NCI-H526 treated with DMSO at 0.1 percent for 48 hours (cell line): ENCODE results near the gene HBP1.
"Not testable (repeated sequence)": the region's sequence is repeated elsewhere in the genome, so short reads cannot be mapped to it uniquely, and the experiment has no call there.

ENCODE experiments used
- DNase-seq: peaks from one replicate; lab custom pipeline; 2025; lab: John Stamatoyannopoulos, UW

Gene HBP1

DNA sequence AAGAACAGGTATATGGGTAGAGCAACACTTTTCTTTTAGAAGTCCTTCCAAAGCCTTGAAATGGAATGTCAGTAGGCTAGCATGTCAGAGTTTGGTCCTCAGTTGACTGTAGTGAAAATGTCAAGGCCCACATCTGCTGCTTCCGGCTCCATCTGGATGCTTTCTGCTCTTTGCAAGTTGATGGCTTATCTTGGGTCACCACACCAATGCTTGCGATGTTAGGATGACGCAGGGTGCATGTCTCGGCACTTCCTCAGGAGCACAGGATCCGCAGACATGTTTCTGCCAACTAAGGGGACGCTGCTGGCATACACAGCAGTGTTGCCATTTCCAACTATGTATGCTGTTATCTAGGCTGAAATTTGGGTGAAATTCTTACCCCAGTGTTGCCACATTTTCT is 14.0 kb upstream of the HBP1 start:
- no peak for DNase-seq

DNA sequence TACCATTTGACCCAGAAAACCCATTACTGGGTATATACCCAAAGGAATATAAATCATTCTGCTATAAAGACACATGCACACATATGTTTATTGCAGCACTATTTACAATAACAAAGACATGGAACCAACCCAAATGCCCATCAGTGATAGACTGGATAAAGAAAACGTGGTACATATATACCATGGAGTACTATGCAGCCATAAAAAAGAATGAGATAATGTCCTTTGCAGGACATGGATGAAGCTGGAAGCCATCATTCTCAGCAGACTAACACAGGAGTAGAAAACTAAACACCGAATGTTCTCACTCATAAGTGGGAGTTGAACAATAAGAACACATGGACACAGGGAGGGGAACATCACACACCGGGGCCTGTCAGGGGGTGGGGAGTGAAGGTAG is 13.1 kb upstream of the HBP1 start:
- DNase-seq: not testable (repeated sequence)

DNA sequence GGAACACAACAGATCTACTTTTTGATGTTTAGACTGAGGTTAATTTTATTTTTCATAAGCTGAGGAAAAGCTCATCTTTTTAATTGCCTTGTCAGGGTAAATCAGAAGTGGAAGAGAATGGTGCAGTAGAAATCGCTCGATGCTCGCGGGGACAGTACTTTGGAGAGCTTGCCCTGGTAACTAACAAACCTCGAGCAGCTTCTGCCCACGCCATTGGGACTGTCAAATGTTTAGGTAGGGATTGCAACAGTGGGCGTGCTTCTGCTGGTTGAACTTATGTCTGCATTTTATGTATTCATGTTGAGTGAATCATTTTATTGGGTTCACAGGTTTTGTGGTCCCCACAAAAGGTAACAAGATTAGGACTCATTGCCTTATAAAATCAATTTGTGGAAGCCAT is 11.7 kb upstream of the HBP1 start:
- no peak for DNase-seq

DNA sequence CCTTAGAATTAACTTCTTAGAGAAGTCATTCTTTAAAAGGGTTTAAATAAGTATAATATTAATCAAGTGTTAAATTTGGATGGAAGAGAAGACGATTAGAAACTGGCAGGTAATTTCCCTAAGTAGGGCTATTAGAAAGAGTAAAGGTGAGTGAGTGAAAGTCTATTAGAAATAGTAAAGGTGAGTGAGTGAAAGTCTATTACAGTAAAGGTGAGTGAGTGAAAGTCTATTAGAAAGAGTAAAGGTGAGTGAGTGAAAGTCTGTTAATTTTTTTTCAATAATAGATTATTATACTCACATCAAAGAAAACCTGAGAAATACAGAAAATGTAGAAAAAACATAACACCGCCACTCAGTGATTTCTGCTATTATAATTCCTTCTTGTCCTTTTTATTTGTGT is 10.8 kb upstream of the HBP1 start:
- no peak for DNase-seq

DNA sequence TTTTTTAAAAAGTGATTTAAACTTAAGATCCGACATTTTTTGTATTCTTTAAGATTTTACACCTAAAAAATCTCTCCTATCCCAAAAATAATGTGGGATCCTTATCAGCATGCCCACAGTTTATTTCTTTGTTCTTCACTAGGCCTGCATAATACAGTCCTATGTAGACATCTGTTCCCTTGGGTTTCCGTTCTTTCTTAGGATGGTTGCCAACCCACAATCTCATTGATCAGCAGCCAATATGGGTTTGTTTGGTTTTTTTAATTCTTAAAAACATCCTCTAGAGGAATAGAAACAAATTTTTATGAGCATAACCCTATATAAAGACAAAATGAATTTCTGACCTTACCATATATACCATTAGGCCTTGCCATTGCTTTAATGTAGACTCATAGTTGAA is 8.4 kb upstream of the HBP1 start:
- DNase-seq: no peak

DNA sequence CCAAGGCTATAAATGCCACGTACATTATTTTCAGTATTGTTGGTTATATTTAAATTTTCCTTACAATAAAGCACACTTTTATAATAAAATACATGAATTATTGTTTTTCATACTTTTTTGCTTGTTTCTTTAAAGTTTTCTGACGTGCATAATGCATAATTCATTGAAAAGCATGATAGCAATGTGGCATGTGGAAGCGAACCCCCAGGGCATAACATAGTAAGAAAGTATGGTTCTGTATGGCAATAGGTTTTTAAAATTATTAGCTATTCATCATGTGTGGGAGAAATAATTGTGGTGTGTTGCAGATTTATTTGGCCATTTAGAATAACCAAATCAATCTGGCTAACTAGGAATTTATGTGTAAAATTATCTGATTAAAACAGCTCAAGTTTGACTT is 7.4 kb upstream of the HBP1 start:
- DNase-seq: no peak

DNA sequence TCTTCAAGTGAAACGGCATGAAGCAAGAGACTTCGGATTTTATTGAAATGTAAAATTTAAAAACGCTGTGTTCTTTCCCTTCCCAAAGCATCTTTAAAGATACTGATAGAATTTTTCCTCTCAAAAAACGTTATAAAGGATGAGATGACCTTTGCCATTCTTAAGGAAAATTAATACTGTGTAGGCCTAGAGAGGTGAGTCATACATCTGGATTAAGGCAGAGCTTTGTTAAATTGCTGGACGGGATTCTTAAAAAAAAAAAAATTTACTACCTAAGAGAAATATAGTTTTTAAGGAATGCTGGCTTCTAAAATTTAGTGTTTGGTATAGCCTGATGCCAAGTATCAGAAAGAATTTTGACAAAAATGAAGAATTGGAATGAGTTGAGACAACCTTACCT is 6.3 kb upstream of the HBP1 start:
- no peak for DNase-seq

DNA sequence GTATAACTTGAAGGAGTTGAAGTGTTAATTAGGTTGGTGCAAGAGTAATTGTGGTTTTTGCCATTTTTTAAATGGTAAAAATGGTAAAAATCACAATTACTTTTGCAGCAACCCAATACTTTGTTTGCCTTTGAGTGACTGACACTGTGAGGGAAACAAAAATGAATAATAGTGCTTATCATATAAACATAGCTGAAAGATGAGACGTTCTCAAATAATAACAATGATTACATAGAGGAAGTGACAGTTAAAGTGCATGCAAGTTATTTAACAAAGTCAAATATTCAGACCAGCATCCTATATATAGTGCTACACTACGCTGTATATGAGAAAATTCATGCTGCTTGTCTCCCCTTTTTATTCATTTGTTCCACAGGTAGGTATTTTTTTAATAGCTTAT is 4.7 kb upstream of the HBP1 start:
- no peak for DNase-seq

DNA sequence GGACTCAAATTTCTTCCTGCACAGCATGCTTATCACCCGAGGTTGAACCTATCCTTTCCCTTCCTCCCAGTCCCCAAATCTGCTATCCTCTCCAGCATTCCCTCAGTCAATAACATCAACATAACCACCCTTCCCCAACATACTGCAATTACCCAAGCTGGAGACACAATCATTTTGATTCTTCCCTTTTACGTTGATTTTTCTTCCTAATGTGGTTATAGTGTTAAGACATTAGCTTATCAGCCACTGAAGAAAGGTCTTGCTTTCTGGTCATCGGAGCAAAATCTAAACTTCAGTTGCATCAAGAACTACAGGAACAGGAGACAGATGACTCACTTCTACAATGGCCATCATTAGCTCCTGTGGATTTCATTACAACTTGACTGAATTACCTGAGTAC is 3.5 kb upstream of the HBP1 start:
- DNase-seq: no peak

DNA sequence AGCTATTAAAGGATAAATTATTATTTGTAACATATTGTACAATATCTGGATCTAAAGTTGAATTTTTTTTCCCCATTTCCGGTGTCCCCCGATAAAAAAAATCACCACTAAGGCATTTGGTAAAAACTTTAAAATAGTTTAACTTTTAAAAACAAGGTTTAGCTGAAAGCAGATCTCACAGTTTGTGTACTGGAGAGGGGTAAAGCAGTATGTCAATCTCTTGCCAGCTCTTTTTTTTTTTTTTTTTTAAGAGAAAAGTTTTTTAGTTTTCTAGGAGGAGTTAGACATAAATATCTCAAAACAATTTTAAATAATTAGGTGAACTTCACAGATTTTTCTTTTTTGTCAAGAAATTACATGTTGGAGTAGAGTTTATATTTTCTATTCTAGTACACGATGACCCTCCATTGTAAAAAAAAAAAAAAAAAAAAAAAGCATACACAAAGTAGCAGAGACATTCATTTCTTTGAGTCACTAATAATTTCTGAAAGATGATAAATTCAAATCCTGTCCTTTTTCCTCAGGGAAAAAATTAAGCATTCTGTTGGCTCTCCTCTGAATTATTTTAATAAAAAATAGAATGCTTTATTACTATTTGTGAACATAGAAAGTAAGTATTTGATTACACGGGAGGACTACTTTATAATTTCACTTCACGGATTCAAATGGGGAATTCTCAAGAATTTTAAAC is 1.9 kb upstream of the HBP1 start:
- no peak for DNase-seq

DNA sequence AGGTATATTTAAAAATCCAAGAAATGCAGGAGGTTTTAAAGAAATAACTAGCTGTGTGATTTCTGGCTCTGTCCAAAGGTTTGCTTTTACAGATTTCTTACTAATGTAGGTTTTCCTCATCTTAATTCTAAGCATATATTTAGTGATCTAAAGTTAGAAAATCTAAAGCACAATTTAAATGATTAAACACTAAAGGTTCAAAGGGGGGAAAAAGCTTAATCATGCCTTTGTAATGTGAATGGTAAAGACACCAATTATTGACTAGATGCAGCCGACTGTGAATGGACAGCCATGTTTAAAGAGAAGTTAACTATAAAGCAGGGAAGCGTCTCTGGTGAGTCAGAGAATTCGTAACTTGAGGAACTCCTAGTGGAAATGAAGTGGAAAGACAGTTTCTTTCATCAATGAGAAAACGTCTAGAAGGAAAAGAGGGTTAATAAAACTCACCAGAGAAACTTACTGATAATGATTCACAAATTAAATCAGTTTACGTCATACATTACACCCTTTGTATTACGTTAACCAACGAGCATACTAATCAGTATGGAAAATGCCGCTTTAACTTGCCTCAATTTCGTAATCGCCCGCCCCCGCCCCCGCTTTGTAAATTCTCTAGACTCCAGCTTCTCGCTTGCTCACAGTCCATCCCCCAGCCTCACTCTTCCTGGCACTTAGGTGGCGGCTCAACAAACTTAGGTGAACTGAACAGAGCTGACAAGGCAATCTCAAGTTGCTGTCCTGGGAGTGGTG is 1.1 kb upstream of the HBP1 start:
- DNase-seq: peak; percentile 51

DNA sequence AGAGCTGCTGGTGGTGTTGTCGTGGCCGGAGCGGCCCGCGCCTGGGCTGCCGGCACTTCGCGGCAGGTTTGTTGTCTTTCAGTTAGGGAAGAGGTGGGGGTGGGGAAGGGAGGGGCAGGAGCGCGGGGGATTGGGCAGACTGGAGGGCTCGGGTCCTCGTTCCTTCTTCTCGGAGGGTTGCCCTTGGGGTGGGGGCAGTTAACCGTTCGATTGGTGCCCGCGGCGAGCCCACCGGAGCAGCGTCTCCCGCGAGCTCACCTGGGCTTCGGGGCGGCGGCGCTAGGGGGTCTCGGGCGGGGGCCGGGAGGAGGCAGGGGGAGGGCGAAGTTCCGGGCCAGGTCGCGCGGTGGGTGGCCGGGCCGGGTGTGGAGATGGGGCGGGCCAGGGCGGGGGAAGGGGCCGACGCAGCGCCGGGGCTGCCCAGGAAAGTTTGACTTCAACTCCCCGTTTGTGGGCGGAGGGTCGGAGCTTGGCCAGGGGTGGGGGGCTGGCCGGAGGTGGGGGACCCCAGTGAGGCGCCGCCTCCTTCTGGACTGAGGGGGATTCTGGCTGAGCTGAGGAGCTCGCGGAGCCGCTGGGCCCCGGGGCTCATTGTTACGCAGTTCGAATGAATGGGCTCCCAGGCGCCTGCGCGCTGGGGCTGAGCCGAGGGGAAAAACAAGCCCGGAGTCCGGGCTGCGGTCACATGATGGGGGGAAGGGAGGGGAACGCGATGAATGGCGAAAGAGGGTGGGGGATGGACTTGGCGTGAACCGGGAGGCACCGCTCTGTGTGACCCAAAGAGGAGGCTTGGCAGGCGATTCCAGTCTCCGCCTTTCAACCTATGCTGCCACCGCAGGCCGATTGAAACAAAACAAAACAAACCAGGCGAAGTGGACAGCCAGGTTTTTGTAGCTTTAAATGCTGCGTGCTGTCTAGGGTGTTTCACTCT is 582 bp downstream of the HBP1 start:
- DNase-seq: peak; percentile 95

DNA sequence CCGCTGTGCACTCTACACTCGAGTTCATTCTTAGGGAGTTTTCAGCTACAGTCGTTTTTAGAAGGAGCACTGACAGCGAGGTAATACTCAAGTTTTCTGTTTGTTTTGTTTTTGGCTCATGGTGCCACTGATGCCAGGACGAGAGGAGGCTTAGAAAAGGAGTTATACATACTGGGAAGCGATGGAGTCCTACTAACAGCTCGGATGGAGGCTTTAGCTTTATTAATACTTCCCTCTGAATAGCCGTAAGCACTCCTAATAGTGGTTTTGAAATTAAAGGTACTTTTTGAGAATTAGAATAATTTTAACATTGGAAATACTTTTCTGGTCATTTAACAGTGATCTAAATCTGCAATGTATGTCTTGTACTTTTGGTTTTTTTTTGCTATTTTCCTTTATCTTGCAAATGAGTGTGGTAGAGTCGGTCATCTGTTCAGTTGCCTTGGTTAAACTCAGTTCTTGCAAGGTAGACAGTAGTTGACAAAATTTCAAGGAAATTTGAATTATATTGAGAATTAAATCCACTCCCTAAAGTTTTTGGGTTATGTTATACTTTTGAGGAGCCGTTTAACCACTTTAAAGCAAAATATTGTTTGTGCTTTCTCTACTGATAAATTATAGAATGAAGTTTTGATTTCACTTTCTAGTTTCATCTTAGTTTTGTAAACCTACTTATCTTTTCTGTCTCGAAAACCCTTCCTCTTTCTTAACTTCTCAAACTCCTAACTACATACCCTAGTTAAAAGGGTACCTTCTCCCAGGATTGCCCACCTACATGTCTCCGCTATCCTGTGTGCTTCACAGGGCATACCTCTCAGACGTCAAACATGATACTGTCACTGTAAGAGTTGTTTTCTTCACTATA is 1.5 kb downstream of the HBP1 start:
- DNase-seq: no peak

DNA sequence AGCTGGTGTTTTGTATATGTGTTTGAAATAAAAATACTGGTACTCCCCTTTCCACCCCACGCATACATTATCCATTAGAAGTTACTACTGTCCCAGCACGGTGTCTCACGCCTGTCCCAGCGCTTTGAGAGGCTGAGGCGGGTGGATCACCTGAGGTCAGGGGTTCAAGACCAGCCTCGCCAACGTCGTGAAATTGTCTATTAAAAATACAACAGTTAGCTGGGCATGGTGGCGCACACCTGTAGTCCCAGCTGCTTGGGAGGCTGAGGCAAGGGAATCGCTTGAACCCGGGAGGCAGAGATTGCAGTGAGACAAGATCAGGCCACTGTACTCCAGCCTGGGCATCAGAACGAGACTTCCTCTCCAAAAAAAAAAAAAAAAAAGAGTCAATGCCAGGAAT is 2.7 kb downstream of the HBP1 start:
- no peak for DNase-seq

DNA sequence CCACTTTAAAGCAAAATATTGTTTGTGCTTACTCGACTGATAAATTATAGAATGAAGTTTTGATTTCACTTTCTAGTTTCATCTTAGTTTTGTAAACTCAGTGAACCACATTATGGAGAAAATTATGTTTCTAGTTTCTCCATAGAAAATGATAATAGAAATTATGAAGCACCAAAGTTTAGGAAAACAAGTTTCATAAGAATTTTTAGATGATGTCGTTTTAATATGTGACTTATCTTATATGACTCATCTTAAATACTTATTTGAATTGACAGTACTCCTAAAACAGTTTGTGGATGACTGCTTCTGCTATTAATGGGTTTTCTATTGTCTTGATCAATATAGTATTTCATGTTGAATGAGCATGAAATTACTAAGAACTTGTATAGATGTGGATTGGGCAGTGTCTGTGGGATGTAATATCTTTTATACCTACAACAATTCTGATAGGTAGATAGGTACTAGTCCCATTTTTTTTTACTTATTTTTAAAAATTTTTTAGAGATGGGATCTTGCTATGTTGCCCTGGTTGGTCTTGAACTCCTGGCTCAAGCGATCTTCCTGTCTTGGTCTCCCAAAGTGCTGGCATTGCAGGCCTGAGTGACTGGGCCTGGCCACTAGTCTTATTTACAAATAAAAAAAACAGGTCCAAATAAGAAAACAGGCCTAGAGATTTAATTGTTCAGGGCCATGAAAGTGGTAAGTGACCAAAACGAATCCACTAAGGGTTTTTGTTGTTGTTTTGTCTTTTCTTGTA is 3.7 kb downstream of the HBP1 start:
- no peak for DNase-seq

DNA sequence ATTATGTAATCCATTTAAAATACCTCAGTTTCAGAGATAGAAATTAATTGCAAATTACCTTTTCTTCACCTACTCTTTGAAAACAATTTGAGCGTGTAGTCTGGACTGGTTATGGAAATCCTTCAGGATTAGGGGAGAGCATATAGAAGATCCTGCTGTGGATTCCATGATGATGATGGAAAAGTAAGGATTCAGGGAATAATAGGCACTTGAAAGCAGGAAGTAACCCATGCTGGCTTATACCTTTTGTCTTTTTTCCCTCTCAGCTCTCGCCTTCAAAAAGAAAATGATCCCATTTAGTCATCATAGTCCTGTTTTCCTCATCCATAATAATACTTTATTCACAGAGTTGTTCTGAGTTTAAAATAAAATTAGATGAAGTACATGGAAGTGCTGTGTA is 4.4 kb downstream of the HBP1 start:
- DNase-seq: no peak

DNA sequence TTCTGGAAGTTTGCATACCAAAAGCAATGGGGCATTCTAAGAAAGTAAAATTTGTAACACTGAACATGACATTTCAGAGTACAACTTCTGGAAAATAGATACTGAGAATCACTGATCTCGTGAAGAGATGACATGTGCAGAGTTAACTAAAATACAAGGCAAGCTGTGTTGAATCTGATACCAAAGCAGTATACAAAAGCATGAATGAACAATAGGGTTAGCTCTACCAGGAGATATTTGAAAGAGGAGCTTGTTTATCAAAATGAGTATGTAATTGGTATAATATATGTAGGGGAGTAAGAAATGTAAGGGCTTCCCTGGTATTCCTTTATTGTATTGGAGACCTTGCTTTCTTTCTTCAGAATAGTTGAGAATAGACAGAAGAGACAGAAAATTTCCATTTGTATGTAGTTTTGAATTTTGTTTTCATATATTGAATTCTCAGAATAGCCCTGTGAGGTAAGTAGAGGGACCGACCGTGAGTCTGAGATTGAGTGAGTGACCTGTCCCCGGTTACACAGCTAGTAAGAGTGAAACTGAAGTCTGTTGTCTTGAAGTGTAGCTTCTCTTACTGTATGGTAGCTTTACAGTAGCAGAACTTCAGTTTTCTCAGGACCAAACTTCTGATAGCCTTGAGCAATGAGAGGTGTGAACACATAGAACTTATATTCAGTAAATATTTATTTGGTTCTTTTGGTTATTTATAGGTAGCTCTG is 5.0 kb downstream of the HBP1 start:
- no peak for DNase-seq

DNA sequence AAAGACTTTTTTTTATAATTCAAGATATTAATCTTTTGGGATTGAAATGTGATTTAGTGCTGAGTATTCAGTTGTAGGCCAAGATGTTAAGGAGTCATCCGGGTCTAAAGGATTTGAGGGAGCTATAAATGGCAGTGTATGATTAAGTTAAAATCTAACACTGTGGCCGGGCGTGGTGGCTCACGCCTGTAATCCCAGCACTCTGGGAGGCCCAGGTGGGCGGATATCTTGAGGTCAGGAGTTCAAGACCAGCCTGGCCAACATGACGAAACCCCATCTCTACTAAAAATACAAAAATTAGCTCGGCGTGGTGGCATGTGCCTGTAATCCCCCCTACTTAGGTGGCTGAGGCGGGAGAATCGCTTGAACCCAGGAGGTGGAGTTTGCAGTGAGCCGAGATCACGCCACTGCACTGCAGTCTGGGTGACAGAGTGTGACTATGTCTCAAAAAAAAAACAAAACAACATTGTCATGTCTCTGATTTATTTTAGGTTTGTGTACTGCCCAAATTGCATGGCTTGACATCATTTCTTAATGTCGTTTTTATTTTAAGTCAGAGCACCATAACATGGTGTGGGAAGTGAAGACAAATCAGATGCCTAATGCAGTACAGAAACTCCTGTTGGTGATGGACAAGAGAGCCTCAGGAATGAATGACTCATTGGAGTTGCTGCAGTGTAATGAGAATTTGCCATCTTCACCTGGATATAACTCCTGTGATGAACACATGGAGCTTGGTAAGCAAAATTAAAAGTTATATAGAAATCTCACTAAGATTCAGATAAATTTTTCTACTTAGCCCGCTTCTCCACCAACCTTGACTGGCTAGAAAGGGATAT is 10.7 kb downstream of the HBP1 start:
- DNase-seq: no peak

DNA sequence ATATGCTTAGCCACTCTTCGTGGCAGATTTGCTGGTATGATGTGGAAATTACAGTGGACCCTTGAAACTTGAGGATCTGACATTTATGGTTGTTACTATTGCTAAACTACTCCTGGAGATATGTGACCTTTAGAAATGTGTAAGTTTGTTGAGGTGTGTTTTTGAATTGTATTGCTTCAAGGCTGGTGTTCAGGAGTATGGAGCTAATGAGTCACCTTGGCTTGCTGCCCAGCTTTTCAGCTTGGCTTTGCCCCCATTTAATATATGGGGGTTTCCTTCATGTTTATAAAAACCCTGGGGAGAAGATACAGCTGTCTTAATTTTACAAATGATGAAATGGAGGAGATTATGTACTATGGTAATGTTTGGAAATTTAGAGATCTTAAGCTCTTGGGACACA is 11.6 kb downstream of the HBP1 start:
- DNase-seq: no peak

DNA sequence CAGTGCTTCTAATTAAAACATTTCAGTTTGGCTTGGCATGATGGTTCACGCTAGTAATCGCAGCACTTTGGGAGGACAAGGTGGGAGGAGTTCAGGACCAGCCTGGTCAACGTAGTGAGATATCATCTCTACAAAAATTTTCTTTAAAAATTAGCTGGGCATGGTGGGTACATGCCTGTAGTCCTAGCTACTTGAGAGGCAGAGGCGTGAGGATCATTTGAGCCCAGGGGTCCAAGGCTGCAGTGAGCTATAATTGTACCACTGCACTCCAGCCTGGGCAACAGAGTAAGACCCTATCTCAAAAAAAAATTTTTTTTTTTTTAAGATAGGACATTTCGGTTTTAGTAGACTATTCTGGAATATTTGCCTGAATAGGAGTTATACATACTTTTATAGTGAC is 12.4 kb downstream of the HBP1 start:
- DNase-seq: no peak
